Glutamatergic neuron (in vitro differentiated cells): ENCODE data around the gene POR. TPM values are rescaled to one million over a fixed set of nuclear protein-coding genes. Genes with fewer than 3 reads are reported as not detected.

ENCODE experiments used
- DNase-seq: peaks from one replicate; pipeline ENCODE4 v3.0.0; 2022
- H3K27ac Mint-ChIP-seq: one replicate; pipeline ENCODE4 v1.8.0; 2020; ENCODE audit warnings: mild to moderate bottlenecking, mixed read lengths, inconsistent platforms; ENCODE audit not compliant: unreplicated experiment
- H3K27me3 Mint-ChIP-seq: one replicate; pipeline ENCODE4 v1.8.0; 2020; ENCODE audit warnings: mild to moderate bottlenecking, moderate library complexity, mixed read lengths, inconsistent platforms; ENCODE audit not compliant: unreplicated experiment
- H3K36me3 Mint-ChIP-seq: one replicate; pipeline ENCODE4 v1.8.0; 2020; ENCODE audit warnings: mild to moderate bottlenecking, mixed read lengths, inconsistent platforms; ENCODE audit not compliant: unreplicated experiment
- H3K4me1 Mint-ChIP-seq: one replicate; pipeline ENCODE4 v1.8.0; 2020; ENCODE audit warnings: mild to moderate bottlenecking, low read depth, mixed read lengths, inconsistent platforms; ENCODE audit not compliant: unreplicated experiment
- H3K4me3 Mint-ChIP-seq: one replicate; pipeline ENCODE4 v1.8.0; 2020; ENCODE audit warnings: mild to moderate bottlenecking, mixed read lengths, inconsistent platforms; ENCODE audit not compliant: unreplicated experiment
- H3K9me3 Mint-ChIP-seq: one replicate; pipeline ENCODE4 v1.8.0; 2020; ENCODE audit warnings: mild to moderate bottlenecking, moderate library complexity, mixed read lengths, inconsistent platforms; ENCODE audit not compliant: unreplicated experiment
- CTCF ChIP-seq: fragments of 200-600 bp; sonication (generic); IDR thresholded peaks from one replicate; pipeline ENCODE4 v1.5.0; 2021; ENCODE audit not compliant: partially characterized antibody, unreplicated experiment
- total RNA-seq: library from RNA; stranded (reverse); fragmentation: NEBNext Ultra II Directional; extraction: Animal tissue kit (Norgen Biotek cat#: 25700); gene quantifications from one replicate; pipeline ENCODE4 v1.2.1, GENCODE V29; 2021; ENCODE audit not compliant: unreplicated experiment

Gene POR
- total RNA-seq, 1 donor from 2014 or later, result 119 TPM

- Mint-ChIP-seq H3K9me3 (peaks cover 31% of the 10 kb centered on the region), H3K27ac (peak overlapping the region; percentile 98)
Measured at GRCh38 chr7:75967055-75967454, 52.1 kb downstream of the POR start.

DNA sequence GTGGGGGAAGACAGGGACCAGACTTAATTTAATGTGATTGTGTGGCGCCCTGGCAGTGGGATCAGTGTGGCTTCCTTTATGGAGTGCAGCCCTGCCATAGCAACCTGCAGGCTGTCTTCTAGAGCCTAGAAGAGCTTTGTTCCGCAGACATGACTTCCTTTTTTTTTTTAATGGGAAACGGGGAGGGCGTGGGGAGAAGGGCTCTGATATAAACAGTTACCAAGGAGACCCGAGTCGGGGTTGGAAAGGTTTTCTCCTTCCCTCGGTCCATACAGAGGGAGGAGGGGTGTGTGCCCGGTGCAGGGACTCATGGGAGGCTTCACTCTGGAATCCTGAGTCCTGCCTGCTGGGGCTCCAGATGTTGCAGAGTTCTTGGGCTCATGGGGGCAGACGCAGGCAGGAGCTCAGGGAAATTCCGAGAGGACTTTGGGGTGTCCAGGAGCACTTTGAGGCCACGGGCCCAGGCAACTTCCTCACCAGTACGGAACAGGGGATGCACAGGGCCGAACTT lies 52.6 kb downstream of the POR start:
- Mint-ChIP-seq H3K36me3 (no peaks in the 10 kb centered on the region), H3K27me3 (peaks cover 19% of the 10 kb centered on the region), H3K27ac (peak overlapping the region; percentile 98), H3K9me3 (peaks cover 31% of the 10 kb centered on the region), H3K4me3 (no peak overlapping the region), H3K4me1 (peaks cover 53% of the 10 kb centered on the region)
- TF ChIP-seq CTCF, result no peak
- DNase-seq, result no peak

More at GRCh38 chr7:75967055-75967454, 52.1 kb downstream of the POR start:
- peaks cover 50% of the 10 kb centered on the region for H3K4me1 Mint-ChIP-seq
- DNase-seq, result no peak
- no peak overlapping the region for H3K4me3 Mint-ChIP-seq
- no peaks in the 10 kb centered on the region for H3K36me3 Mint-ChIP-seq
- TF ChIP-seq CTCF, result no peak
- H3K27me3 Mint-ChIP-seq, result peaks cover 18% of the 10 kb centered on the region

DNA sequence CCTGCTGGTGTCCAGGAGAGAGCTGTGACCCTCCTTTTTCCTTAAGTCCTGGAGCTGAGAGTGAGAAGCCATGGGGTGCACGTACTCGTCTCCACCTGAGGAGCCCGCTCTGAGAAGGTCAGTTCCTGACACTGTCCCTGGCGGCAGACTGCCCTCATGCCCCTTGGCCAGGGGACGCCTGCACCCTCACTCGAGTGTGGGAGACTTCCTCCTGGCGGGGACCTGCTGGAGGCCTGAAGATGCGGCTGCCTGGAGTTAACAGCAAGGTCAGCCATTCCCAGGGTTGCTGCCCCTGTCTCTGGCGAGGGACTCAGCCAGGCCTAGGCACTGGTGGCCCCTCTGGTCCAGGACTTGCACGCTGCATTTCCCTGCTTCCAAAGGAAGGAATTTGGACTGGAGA lies 53.1 kb downstream of the POR start:
- DNase-seq, result no peak
- no peak overlapping the region for H3K27ac Mint-ChIP-seq
- peaks cover 30% of the 10 kb centered on the region for H3K9me3 Mint-ChIP-seq
- H3K36me3 Mint-ChIP-seq, result no peaks in the 10 kb centered on the region
- peaks cover 19% of the 10 kb centered on the region for H3K27me3 Mint-ChIP-seq
- no peak overlapping the region for H3K4me3 Mint-ChIP-seq
- no peak for TF ChIP-seq CTCF
- H3K4me1 Mint-ChIP-seq, result peaks cover 48% of the 10 kb centered on the region

DNA sequence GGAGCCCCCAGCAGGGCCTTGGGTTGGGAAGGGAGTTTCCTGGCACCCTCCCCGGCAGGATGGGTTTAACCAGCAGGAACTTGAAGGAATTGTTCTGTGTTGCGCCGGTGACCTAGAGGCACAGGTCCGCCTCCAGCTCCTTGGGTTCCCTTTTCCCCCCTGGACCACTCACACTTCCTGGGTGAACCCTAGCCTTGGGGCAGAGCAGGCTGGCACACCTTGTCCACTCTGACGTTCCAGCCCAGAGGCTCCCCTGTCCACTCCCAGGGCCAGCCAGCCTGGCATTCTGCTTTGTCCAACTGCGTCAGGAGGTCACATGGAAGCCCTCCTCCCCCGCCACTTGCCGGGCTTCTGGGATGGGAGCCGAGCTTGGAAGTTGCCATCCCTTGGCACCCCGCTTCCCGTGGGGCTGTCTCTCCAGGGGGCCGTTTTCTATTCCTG lies 53.6 kb downstream of the POR start:
- H3K9me3 Mint-ChIP-seq, result peaks cover 26% of the 10 kb centered on the region
- TF ChIP-seq CTCF, result no peak
- no peak for DNase-seq
- H3K4me3 Mint-ChIP-seq, result no peak overlapping the region
- H3K27ac Mint-ChIP-seq, result no peak overlapping the region
- H3K27me3 Mint-ChIP-seq, result peaks cover 17% of the 10 kb centered on the region
- H3K4me1 Mint-ChIP-seq, result peaks cover 43% of the 10 kb centered on the region
- no peaks in the 10 kb centered on the region for H3K36me3 Mint-ChIP-seq

DNA sequence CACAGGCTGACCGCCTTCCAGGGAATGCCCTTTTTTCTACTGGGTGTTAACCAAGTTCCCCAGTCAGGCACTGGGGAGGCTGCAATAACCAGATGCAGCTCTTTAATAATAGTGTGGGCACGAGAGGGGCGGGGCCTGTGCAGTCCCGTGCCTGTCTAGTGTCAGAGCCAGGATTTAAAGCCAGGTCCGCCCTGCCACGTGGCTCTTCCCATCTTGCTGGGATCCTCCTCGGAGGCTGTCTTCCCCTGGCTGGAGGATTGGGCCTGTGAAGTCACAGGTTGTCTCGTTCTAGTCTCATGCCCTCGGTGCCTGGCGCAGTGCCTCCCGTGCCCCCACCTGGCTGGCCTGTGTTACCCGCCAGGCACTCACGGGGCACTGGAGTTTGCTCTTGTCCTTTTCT lies 54.2 kb downstream of the POR start:
- Mint-ChIP-seq H3K9me3 (peaks cover 25% of the 10 kb centered on the region), H3K4me1 (peaks cover 42% of the 10 kb centered on the region), H3K4me3 (no peak overlapping the region), H3K36me3 (no peaks in the 10 kb centered on the region), H3K27me3 (peaks cover 17% of the 10 kb centered on the region), H3K27ac (no peak overlapping the region)
- no peak for TF ChIP-seq CTCF
- no peak for DNase-seq
